Omental fat pad (tissue), 4 donors: ENCODE results near the gene DBNL. TPM values are rescaled to one million over a fixed set of nuclear protein-coding genes. Genes with fewer than 3 reads are reported as not detected.

ENCODE experiments used
- ATAC-seq: fragments of 150-250 bp; one replicate; pipeline ENCODE4 v1.9.1; 2016; ENCODE audit warnings: mild to moderate bottlenecking, moderate library complexity; ENCODE audit not compliant: low FRiP score
- DNase-seq: peaks from one replicate; pipeline ENCODE4 v3.0.0-alpha.2; 2019; ENCODE audit warnings: low spot score
- total RNA-seq, 4 donors: library from RNA; depleted of rRNA; stranded (reverse); fragments of >200 nt; gene quantifications; one replicate each; pipeline ENCODE4 v1.1.0, GENCODE V29; 2016
- TF ChIP-seq, protein P1 (sequence below), 3 donors: fragments of 450-650 bp; IDR thresholded peaks; one replicate each; pipeline ENCODE4 v1.5.1; 2016 to 2017; ENCODE audit warnings: antibody characterized with exemption in 3 of 3, mild to moderate bottlenecking in 3 of 3, moderate library complexity in 2 of 3

The DBNL gene
- total RNA-seq, 4 donors from 2014 or later = 106 to 160 (median 127) TPM

GRCh38 chr7:44060948-44061644, 16.6 kb downstream of the DBNL start:
- no peak for DNase-seq
- no peak for ATAC-seq

GRCh38 chr7:44061645-44062179, 17.2 kb downstream of the DBNL start:
- ATAC-seq = no peak
- TF ChIP-seq, protein P1, sequence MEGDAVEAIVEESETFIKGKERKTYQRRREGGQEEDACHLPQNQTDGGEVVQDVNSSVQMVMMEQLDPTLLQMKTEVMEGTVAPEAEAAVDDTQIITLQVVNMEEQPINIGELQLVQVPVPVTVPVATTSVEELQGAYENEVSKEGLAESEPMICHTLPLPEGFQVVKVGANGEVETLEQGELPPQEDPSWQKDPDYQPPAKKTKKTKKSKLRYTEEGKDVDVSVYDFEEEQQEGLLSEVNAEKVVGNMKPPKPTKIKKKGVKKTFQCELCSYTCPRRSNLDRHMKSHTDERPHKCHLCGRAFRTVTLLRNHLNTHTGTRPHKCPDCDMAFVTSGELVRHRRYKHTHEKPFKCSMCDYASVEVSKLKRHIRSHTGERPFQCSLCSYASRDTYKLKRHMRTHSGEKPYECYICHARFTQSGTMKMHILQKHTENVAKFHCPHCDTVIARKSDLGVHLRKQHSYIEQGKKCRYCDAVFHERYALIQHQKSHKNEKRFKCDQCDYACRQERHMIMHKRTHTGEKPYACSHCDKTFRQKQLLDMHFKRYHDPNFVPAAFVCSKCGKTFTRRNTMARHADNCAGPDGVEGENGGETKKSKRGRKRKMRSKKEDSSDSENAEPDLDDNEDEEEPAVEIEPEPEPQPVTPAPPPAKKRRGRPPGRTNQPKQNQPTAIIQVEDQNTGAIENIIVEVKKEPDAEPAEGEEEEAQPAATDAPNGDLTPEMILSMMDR (IDR thresholded peaks at IDR 0.05) = no peak
- DNase-seq = no peak

More at GRCh38 chr7:44060948-44061644, 16.6 kb downstream of the DBNL start:
- TF ChIP-seq, protein P1 (IDR thresholded peaks at IDR 0.05) = no peak

DNA sequence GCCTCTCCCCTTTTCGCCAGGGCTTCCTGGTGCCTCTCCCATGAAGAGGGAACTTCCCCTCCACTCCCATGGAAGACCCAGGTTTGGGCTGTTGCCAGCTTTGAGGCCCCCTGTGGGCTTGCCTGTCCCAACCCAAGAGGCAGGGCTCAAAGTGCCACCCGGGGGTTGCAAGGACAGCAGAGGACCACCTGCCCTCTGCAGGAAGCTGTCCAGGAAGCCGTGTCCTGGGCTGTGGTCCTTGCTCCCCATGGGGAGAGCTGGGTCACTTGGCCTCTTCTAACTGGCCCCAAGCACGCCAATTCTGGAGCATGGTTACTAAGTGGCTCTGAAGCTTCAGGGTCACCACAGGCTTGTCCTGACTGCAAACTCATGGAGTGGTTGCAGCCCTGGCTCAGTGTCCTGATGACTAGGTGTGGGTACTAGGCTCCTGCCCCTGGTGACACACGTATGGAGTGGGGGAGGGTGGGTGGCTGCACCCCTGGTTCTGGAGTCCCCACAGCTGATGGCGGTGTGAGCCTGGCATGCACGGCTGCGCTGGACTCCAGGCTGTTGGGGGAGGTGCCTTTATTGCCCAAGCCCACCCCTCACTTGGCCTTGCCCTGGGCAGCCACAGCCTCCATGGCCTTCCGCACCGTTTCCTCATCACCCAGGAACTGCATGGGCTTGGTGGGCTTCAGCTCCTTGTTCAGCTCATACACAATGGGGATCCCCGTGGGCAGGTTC, 17.8 kb downstream of the DBNL start:
- DNase-seq = no peak
- TF ChIP-seq, protein P1 (IDR thresholded peaks at IDR 0.05) = no peak
- no peak for ATAC-seq

DNA sequence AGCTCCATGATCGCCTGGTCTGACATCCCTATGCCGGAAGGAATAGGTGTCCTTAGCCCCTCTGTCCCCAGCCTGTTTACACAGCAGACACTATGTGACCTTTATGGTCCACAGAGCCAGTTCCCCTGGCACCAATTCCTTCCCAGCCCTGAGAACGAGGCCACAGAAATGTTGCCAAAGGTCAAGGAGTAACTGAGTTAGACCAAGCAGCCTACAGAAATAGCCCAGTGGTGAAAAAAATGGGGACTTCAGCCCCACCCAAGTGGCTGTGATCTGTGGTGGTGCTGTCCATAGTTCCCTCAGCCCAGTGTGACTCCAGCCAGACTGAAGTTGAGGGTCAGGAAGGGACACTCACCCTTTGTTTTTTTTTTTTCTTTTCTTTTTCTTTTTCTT, 18.4 kb downstream of the DBNL start:
- ATAC-seq (no peak), DNase-seq (no peak)

GRCh38 chr7:44063547-44063893, 19.0 kb downstream of the DBNL start:
- ATAC-seq (no peak), DNase-seq (no peak)
- TF ChIP-seq, protein P1 (IDR thresholded peaks at IDR 0.05) = no peak

More for the DNA sequence above, 18.4 kb downstream of the DBNL start:
- TF ChIP-seq, protein P1 (IDR thresholded peaks at IDR 0.05) = no peak

GRCh38 chr7:44063894-44064651, 19.6 kb downstream of the DBNL start:
- TF ChIP-seq, protein P1 (IDR thresholded peaks at IDR 0.05) = no peak
- ATAC-seq (no peak), DNase-seq (no peak)
